ENCODE measurements around the gene CACNA1I.
A peak's percentile ranks its signal among the peaks of the same experiment; 100 is the strongest.

CACNA1I gene

DNA sequence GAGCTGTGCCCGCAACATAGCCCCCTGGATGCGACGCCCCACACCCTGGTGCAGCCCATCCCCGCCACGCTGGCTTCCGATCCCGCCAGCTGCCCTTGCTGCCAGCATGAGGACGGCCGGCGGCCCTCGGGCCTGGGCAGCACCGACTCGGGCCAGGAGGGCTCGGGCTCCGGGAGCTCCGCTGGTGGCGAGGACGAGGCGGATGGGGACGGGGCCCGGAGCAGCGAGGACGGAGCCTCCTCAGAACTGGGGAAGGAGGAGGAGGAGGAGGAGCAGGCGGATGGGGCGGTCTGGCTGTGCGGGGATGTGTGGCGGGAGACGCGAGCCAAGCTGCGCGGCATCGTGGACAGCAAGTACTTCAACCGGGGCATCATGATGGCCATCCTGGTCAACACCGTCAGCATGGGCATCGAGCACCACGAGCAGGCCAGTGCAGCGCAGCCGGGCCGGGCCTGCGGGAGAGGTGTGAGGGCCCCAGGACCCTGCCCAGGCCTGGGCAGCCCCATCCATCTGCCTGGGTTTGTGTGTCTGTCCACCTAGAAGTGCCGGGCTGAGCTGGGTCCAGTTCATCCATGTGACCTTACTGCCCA, 79.0 kb downstream of the CACNA1I start:
- Histone ChIP-seq H3K27ac (ENCODE audit: extremely low read depth, low read depth, low read length) (no peak overlapping the region), H3K4me1 (ENCODE audit: control insufficient read depth, insufficient read depth, low read length) (no peaks in the 10 kb centered on the region), H3K36me3 (ENCODE audit: control insufficient read depth in 2 of 2, insufficient read depth in 1 of 2, low read length in 2 of 2) (no peaks in the 10 kb centered on the region), H3K4me3 (ENCODE audit: low read depth, low read length) (no peak overlapping the region), H3K9me3 (ENCODE audit: control insufficient read depth, insufficient read depth, low read depth, low read length) (no peaks in the 10 kb centered on the region)
- TF ChIP-seq ZBTB17 (tag by site-specific recombination; IDR thresholded peaks at IDR 0.05) (no peak), ZNF248 (tag by site-specific recombination; IDR thresholded peaks at IDR 0.05) (no peak), ZNF664 (tag by site-specific recombination; IDR thresholded peaks at IDR 0.05) (no peak), ZNF473 (tag by site-specific recombination; IDR thresholded peaks at IDR 0.05) (no peak), ZNF626 (tag by site-specific recombination; IDR thresholded peaks at IDR 0.05) (no peak), FEZF1 (tag by site-specific recombination; IDR thresholded peaks at IDR 0.05) (no peak), GLIS1 (tag by site-specific recombination; IDR thresholded peaks at IDR 0.05) (no peak), SALL2 (tag by site-specific recombination; IDR thresholded peaks at IDR 0.05; ENCODE audit: borderline replicate concordance) (no peak), ZFP41 (tag by site-specific recombination; IDR thresholded peaks at IDR 0.05; ENCODE audit: borderline replicate concordance) (no peak), ZNF404 (tag by site-specific recombination; IDR thresholded peaks at IDR 0.05) (no peak)
- TF ChIP-seq, protein P1, sequence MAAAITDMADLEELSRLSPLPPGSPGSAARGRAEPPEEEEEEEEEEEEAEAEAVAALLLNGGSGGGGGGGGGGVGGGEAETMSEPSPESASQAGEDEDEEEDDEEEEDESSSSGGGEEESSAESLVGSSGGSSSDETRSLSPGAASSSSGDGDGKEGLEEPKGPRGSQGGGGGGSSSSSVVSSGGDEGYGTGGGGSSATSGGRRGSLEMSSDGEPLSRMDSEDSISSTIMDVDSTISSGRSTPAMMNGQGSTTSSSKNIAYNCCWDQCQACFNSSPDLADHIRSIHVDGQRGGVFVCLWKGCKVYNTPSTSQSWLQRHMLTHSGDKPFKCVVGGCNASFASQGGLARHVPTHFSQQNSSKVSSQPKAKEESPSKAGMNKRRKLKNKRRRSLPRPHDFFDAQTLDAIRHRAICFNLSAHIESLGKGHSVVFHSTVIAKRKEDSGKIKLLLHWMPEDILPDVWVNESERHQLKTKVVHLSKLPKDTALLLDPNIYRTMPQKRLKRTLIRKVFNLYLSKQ (tag by site-specific recombination; IDR thresholded peaks at IDR 0.05; ENCODE audit: borderline replicate concordance), result no peak
- TF ChIP-seq, protein P2, sequence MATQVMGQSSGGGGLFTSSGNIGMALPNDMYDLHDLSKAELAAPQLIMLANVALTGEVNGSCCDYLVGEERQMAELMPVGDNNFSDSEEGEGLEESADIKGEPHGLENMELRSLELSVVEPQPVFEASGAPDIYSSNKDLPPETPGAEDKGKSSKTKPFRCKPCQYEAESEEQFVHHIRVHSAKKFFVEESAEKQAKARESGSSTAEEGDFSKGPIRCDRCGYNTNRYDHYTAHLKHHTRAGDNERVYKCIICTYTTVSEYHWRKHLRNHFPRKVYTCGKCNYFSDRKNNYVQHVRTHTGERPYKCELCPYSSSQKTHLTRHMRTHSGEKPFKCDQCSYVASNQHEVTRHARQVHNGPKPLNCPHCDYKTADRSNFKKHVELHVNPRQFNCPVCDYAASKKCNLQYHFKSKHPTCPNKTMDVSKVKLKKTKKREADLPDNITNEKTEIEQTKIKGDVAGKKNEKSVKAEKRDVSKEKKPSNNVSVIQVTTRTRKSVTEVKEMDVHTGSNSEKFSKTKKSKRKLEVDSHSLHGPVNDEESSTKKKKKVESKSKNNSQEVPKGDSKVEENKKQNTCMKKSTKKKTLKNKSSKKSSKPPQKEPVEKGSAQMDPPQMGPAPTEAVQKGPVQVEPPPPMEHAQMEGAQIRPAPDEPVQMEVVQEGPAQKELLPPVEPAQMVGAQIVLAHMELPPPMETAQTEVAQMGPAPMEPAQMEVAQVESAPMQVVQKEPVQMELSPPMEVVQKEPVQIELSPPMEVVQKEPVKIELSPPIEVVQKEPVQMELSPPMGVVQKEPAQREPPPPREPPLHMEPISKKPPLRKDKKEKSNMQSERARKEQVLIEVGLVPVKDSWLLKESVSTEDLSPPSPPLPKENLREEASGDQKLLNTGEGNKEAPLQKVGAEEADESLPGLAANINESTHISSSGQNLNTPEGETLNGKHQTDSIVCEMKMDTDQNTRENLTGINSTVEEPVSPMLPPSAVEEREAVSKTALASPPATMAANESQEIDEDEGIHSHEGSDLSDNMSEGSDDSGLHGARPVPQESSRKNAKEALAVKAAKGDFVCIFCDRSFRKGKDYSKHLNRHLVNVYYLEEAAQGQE (tag by site-specific recombination; IDR thresholded peaks at IDR 0.05), result no peak
- TF ChIP-seq, protein P3, sequence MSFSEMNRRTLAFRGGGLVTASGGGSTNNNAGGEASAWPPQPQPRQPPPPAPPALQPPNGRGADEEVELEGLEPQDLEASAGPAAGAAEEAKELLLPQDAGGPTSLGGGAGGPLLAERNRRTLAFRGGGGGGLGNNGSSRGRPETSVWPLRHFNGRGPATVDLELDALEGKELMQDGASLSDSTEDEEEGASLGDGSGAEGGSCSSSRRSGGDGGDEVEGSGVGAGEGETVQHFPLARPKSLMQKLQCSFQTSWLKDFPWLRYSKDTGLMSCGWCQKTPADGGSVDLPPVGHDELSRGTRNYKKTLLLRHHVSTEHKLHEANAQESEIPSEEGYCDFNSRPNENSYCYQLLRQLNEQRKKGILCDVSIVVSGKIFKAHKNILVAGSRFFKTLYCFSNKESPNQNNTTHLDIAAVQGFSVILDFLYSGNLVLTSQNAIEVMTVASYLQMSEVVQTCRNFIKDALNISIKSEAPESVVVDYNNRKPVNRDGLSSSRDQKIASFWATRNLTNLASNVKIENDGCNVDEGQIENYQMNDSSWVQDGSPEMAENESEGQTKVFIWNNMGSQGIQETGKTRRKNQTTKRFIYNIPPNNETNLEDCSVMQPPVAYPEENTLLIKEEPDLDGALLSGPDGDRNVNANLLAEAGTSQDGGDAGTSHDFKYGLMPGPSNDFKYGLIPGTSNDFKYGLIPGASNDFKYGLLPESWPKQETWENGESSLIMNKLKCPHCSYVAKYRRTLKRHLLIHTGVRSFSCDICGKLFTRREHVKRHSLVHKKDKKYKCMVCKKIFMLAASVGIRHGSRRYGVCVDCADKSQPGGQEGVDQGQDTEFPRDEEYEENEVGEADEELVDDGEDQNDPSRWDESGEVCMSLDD (tag by site-specific recombination; IDR thresholded peaks at IDR 0.05), result no peak
- ChIA-PET CTCF (no interaction called here), POLR2A (no interaction called here)

DNA sequence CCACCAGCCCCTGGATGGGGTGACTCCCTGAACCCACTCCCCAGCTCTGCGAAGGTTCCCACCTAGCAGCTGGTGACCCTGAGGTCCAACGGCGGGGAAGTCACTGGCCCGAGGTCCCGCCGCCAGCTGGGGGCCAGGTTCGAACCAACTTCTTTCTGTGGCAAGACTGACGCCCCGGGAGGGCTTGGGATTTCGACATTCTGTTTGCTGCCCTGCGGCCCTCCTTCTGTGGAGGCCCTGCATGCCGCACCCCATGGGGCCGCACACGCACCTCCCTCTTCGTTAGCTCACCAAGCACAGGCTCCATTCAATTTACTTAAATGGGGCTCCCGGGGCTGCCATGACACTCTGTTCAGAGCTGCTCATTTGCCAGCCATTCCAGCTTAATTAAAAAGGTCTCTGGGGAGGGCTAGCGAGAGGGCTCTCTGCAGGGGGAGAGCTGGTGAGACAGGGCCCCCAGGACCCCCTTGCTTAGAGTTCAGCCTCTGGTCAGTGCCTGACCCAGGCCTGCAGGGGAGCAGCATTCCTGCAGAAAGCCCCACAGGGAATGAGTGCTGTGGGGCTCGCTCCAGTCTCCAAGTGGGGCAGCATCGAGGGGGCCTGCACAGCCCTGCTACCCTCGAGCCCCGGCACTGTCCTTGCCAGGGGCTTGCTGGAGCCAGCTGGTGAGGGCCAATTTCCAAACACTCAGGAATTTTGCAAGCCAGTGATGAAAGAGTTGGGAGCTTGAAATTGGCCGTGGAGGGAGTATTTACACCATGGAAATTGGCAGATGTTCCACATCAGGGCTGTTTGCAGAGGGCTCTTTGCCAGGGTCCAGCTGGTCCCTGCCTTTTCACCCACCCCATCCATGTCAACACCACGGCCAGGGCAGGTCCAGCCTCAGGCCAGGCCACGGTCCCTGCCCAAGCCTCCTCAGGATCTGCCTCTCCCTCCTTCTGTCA, 80.8 kb downstream of the CACNA1I start:
- H3K27ac ChIP-seq (ENCODE audit: extremely low read depth, low read depth, low read length), result no peak overlapping the region
- no peaks in the 10 kb centered on the region for H3K4me1 ChIP-seq (ENCODE audit: control insufficient read depth, insufficient read depth, low read length)
- H3K36me3 ChIP-seq (ENCODE audit: control insufficient read depth in 2 of 2, insufficient read depth in 1 of 2, low read length in 2 of 2), result no peaks in the 10 kb centered on the region
- TF ChIP-seq GLIS1 (tag by site-specific recombination; IDR thresholded peaks at IDR 0.05) (peak; percentile 70), ZNF473 (tag by site-specific recombination; IDR thresholded peaks at IDR 0.05) (no peak), ZIC2 (tag by site-specific recombination; IDR thresholded peaks at IDR 0.05) (peak; percentile 60), ZNF112 (tag by site-specific recombination; IDR thresholded peaks at IDR 0.05) (peak; percentile 97)
- H3K9me3 ChIP-seq (ENCODE audit: control insufficient read depth, insufficient read depth, low read depth, low read length), result no peaks in the 10 kb centered on the region
- no peak overlapping the region for H3K4me3 ChIP-seq (ENCODE audit: low read depth, low read length)
- POLR2A ChIA-PET, result no interaction called here
- CTCF ChIA-PET, result interaction anchor here (0.6 kb wide), 1 partner anchor 1296 kb away, joined by 3 read pairs; no protein-coding TSS in a partner anchor

Measured in HEK293 (cell line).